SK-N-SH treated with all-trans-retinoic acid at 6 μM for 48 hours (cell line): ENCODE data around the gene TBXT.

Source experiments
- ATAC-seq: fragments of 200-7000 bp; cut with Tn5 transposase; 3 replicates; pipeline ENCODE4 v1.9.1; 2020; ENCODE audit warnings: mild to moderate bottlenecking, moderate library complexity
- ARNTL ChIP-seq: fragments of 450-650 bp; formaldehyde crosslinking; IDR thresholded peaks from 2 replicates; pipeline ENCODE4 v1.5.0; 2020; ENCODE audit warnings: low read depth, mild to moderate bottlenecking, moderate library complexity, borderline replicate concordance
- CSDC2 ChIP-seq: fragments of 250-450 bp; sonication (Bioruptor Pico); IDR thresholded peaks from 2 replicates; pipeline ENCODE4 v1.5.0; 2020; ENCODE audit warnings: mild to moderate bottlenecking, moderate library complexity
- ESRRG ChIP-seq: fragments of 250-450 bp; sonication (Bioruptor Pico); IDR thresholded peaks from 2 replicates; pipeline ENCODE4 v1.6.1; 2021; ENCODE audit warnings: mild to moderate bottlenecking
- GLIS3 ChIP-seq: fragments of 250-450 bp; sonication (Bioruptor Pico); IDR thresholded peaks from 2 replicates; pipeline ENCODE4 v1.5.0; 2020; ENCODE audit warnings: mild to moderate bottlenecking, moderate library complexity
- OSR1 ChIP-seq: fragments of 250-450 bp; sonication (Bioruptor Pico); IDR thresholded peaks from 2 replicates; pipeline ENCODE4 v1.8.0; 2022; ENCODE audit warnings: moderate library complexity, mild to moderate bottlenecking, inconsistent platforms
- PPARA ChIP-seq: fragments of 250-450 bp; sonication (Bioruptor Pico); IDR thresholded peaks from 2 replicates; pipeline ENCODE4 v1.5.0; 2020; ENCODE audit warnings: mild to moderate bottlenecking, borderline replicate concordance
- SNAI2 ChIP-seq: fragments of 250-450 bp; sonication (Bioruptor Pico); IDR thresholded peaks from 2 replicates; pipeline ENCODE4 v1.5.0; 2020; ENCODE audit warnings: mild to moderate bottlenecking, moderate library complexity
- TCF4 ChIP-seq: fragments of 250-450 bp; sonication (Bioruptor Pico); IDR thresholded peaks from 2 replicates; pipeline ENCODE4 v1.8.0; 2021; ENCODE audit warnings: mild to moderate bottlenecking, moderate library complexity, borderline replicate concordance
- TOX ChIP-seq: fragments of 250-450 bp; sonication (Bioruptor Pico); IDR thresholded peaks from 2 replicates; pipeline ENCODE4 v1.8.0; 2021; ENCODE audit warnings: mild to moderate bottlenecking, moderate library complexity, borderline replicate concordance
- ZC3H10 ChIP-seq: fragments of 250-450 bp; sonication (Bioruptor Pico); IDR thresholded peaks from 2 replicates; pipeline ENCODE4 v1.5.1; 2021; ENCODE audit warnings: mild to moderate bottlenecking, moderate library complexity
- ZFP3 ChIP-seq: fragments of 250-450 bp; sonication (Bioruptor Pico); IDR thresholded peaks from 2 replicates; pipeline ENCODE4 v1.5.0; 2020; ENCODE audit warnings: mild to moderate bottlenecking, moderate library complexity
- ZFP30 ChIP-seq: fragments of 450-650 bp; formaldehyde crosslinking; IDR thresholded peaks from 2 replicates; pipeline ENCODE4 v1.5.0; 2022; ENCODE audit warnings: mild to moderate bottlenecking, moderate library complexity
- ZNF565 ChIP-seq: fragments of 450-650 bp; formaldehyde crosslinking; conservative IDR thresholded peaks from 2 replicates; pipeline ENCODE4 v1.5.0; 2020; ENCODE audit warnings: low read depth, mild to moderate bottlenecking, moderate library complexity
- ZNF70 ChIP-seq: fragments of 450-650 bp; formaldehyde crosslinking; IDR thresholded peaks from 2 replicates; pipeline ENCODE4 v1.5.0; 2020; ENCODE audit warnings: mild to moderate bottlenecking, moderate library complexity
- ZNF8 ChIP-seq: fragments of 450-650 bp; formaldehyde crosslinking; IDR thresholded peaks from 2 replicates; pipeline ENCODE4 v1.5.0; 2020; ENCODE audit warnings: mild to moderate bottlenecking, moderate library complexity
- TF ChIP-seq, protein P1 (sequence below): fragments of 250-450 bp; sonication (Bioruptor Pico); IDR thresholded peaks from 2 replicates; pipeline ENCODE4 v1.5.1; 2021; ENCODE audit warnings: mild to moderate bottlenecking, moderate library complexity
- TF ChIP-seq, protein P2 (sequence below): fragments of 250-450 bp; sonication (Bioruptor Pico); IDR thresholded peaks from 2 replicates; pipeline ENCODE4 v1.8.0; 2021; ENCODE audit warnings: low read depth, mild to moderate bottlenecking, moderate library complexity, borderline replicate concordance
- TF ChIP-seq, protein P3 (sequence below): fragments of 250-450 bp; sonication (Bioruptor Pico); IDR thresholded peaks from 2 replicates; pipeline ENCODE4 v1.5.1; 2020; ENCODE audit warnings: low read depth, mild to moderate bottlenecking, moderate library complexity
- TF ChIP-seq, protein P4 (sequence below): fragments of 250-450 bp; sonication (Bioruptor Pico); IDR thresholded peaks from 2 replicates; pipeline ENCODE4 v1.5.0; 2020; ENCODE audit warnings: mild to moderate bottlenecking, moderate library complexity

Gene TBXT

DNA sequence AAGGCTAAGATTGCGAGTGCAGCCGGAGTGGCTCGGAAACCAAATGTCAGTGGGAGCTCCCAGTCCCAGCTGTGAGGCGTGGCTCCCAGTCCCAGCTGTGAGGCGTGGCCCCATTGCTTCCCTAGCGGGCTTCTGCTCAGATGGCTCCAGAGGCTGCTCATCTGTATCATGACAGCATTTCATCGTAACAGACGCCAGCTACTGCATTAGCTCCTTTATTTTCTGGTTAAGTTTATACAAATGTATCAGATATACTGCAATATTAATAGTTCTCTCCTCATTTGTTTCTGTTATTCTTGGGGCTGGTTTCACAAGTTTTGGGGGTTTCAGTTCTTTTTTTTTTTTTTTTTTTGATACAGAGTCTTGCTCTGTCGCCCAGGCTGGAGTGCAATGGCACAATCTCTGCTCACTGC is 34.7 kb upstream of the TBXT start (continued):
- TF ChIP-seq, protein P1, sequence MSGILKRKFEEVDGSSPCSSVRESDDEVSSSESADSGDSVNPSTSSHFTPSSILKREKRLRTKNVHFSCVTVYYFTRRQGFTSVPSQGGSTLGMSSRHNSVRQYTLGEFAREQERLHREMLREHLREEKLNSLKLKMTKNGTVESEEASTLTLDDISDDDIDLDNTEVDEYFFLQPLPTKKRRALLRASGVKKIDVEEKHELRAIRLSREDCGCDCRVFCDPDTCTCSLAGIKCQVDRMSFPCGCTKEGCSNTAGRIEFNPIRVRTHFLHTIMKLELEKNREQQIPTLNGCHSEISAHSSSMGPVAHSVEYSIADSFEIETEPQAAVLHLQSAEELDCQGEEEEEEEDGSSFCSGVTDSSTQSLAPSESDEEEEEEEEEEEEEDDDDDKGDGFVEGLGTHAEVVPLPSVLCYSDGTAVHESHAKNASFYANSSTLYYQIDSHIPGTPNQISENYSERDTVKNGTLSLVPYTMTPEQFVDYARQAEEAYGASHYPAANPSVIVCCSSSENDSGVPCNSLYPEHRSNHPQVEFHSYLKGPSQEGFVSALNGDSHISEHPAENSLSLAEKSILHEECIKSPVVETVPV (CRISPR knock-in tag), result no peak
- TF ChIP-seq ZFP3 (CRISPR knock-in tag), result no peak
- TF ChIP-seq, protein P2, sequence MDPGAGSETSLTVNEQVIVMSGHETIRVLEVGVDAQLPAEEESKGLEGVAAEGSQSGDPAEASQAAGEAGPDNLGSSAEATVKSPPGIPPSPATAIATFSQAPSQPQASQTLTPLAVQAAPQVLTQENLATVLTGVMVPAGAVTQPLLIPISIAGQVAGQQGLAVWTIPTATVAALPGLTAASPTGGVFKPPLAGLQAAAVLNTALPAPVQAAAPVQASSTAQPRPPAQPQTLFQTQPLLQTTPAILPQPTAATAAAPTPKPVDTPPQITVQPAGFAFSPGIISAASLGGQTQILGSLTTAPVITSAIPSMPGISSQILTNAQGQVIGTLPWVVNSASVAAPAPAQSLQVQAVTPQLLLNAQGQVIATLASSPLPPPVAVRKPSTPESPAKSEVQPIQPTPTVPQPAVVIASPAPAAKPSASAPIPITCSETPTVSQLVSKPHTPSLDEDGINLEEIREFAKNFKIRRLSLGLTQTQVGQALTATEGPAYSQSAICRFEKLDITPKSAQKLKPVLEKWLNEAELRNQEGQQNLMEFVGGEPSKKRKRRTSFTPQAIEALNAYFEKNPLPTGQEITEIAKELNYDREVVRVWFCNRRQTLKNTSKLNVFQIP (CRISPR knock-in tag), result no peak
- TF ChIP-seq CSDC2 (CRISPR knock-in tag), result no peak

DNA sequence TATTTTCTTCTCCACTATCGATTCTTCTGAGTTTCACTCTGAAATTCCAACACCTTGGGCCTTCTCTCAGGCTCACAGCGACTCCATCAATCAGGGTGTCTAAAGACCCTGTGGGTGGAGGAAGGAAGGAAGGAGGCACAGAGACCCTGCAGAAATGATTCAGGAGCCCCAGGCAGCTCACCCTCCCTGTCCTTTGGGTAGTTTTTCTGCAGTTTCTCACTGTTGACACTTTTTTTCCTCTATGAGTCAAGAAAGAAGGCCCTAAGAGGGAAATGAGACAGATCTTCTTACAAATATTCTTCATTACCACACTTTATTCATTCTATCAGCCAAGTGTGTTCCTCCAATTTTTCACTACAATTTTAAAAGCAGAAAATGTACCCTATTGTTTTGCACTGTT is 34.2 kb upstream of the TBXT start:
- no peak for TF ChIP-seq ZC3H10 (CRISPR knock-in tag)
- no peak for TF ChIP-seq CSDC2 (CRISPR knock-in tag)
- TF ChIP-seq OSR1 (CRISPR knock-in tag), result no peak
- TF ChIP-seq ARNTL (CRISPR knock-in tag), result no peak
- no peak for TF ChIP-seq TCF4 (CRISPR knock-in tag)
- no peak for TF ChIP-seq SNAI2
- TF ChIP-seq, protein P2 (CRISPR knock-in tag), result no peak
- TF ChIP-seq PPARA (CRISPR knock-in tag), result no peak
- no peak for TF ChIP-seq ZFP30 (CRISPR knock-in tag)
- TF ChIP-seq ZNF8 (CRISPR knock-in tag), result no peak
- TF ChIP-seq GLIS3 (CRISPR knock-in tag), result no peak
- no peak for TF ChIP-seq ESRRG (CRISPR knock-in tag)
- no peak for TF ChIP-seq ZNF565 (CRISPR knock-in tag)
- TF ChIP-seq, protein P3, sequence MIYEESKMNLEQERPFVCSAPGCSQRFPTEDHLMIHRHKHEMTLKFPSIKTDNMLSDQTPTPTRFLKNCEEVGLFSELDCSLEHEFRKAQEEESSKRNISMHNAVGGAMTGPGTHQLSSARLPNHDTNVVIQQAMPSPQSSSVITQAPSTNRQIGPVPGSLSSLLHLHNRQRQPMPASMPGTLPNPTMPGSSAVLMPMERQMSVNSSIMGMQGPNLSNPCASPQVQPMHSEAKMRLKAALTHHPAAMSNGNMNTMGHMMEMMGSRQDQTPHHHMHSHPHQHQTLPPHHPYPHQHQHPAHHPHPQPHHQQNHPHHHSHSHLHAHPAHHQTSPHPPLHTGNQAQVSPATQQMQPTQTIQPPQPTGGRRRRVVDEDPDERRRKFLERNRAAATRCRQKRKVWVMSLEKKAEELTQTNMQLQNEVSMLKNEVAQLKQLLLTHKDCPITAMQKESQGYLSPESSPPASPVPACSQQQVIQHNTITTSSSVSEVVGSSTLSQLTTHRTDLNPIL (CRISPR knock-in tag), result no peak
- no peak for ATAC-seq

DNA sequence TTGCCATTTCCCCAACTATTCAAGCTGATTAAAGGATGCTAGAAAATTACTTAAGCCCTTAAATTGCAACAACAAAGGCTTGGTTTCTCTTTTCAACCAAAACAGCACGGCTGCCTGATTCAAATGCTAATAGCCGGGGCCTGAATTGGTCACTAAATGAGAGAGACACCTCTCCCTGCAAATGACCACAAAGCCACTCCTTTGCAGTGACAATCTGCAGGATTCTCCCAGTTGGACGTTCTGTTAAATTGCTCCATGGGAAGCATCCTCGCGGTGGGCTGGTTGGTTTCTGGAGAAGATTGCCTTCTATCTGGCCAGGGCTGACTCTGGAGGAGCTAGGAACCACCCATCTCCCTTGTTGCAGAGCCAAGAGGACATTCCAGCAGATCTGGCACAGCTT is 29.7 kb upstream of the TBXT start:
- no peak for ATAC-seq
- TF ChIP-seq TOX (CRISPR knock-in tag) (no peak), ZNF70 (CRISPR knock-in tag) (no peak), GLIS3 (CRISPR knock-in tag) (no peak)
- TF ChIP-seq, protein P1 (CRISPR knock-in tag), result no peak
- TF ChIP-seq, protein P4, sequence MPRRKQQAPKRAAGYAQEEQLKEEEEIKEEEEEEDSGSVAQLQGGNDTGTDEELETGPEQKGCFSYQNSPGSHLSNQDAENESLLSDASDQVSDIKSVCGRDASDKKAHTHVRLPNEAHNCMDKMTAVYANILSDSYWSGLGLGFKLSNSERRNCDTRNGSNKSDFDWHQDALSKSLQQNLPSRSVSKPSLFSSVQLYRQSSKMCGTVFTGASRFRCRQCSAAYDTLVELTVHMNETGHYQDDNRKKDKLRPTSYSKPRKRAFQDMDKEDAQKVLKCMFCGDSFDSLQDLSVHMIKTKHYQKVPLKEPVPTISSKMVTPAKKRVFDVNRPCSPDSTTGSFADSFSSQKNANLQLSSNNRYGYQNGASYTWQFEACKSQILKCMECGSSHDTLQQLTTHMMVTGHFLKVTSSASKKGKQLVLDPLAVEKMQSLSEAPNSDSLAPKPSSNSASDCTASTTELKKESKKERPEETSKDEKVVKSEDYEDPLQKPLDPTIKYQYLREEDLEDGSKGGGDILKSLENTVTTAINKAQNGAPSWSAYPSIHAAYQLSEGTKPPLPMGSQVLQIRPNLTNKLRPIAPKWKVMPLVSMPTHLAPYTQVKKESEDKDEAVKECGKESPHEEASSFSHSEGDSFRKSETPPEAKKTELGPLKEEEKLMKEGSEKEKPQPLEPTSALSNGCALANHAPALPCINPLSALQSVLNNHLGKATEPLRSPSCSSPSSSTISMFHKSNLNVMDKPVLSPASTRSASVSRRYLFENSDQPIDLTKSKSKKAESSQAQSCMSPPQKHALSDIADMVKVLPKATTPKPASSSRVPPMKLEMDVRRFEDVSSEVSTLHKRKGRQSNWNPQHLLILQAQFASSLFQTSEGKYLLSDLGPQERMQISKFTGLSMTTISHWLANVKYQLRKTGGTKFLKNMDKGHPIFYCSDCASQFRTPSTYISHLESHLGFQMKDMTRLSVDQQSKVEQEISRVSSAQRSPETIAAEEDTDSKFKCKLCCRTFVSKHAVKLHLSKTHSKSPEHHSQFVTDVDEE, result no peak
